D341Med (cell line): ENCODE measurements around the gene PAQR5.
A peak's percentile ranks its signal among the peaks of the same experiment; 100 is the strongest.
"Not testable (repeated sequence)": the region's sequence is repeated elsewhere in the genome, so short reads cannot be mapped to it uniquely, and the experiment has no call there.

ENCODE experiments used
- DNase-seq: peaks from one replicate; pipeline ENCODE4 v3.0.0; 2012; ENCODE audit warnings: low spot score

The PAQR5 gene

DNA sequence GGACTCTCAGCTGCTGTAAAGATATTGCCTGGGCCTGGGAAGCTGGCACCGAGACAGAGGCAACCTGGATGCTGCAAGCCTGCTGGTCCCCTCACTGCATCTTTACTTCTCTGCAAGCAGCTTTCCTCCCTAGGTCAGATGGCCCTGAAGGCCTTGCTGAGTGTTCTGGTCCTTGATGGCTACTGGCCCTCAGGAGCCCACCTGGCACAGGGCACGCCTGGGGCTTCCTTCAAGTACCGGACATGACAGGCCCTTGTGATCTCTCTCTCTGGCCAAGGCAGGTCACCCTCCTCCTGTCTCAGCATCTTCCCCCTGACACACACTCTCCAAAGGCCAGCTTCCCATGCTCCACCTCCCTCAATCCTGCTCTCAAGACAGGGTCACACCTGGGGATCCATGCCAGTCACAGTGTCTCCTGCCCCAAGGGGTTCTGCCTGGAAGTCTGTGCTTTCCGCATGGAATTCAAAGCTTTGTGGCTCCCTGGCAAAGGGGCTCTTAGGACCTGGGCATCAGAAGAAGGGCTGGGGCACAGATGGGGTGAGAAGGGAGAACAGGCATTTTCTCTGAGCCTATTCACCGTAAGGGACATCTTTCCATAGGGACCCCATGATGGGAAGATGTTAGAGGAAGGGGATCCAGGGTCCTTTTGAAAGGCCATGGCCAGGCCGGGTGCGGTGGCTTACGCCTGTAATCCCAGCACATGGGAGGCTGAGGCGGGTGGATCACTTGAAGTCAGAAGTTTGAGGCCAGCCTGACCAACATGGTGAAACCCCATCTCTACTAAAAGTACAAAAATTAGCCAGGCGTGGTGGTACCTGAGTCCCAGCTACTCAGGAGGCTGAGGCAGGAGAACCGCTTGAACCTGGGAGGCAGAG is 4.7 kb upstream of the PAQR5 start:
- no peak for DNase-seq

DNA sequence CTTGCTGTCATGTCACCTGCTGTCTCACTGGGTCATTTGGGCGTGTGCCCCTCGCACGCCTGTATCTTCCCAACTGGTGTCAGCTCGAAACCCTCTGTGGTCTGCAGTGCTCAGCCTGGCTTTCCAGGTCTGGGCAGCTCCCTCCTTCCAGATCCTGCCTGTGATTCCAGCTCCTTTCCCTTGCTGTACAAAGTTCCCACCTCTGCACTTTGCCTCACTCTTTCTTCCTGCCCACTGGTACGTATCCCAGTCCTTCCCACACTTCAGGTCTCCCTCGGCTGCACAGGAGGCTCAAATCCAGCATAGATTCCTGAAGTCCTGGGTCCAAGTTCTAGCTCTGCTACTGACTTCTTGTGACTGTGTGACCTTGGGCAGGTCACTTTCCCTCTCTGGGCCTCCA is 2.1 kb upstream of the PAQR5 start:
- DNase-seq, result no peak

DNA sequence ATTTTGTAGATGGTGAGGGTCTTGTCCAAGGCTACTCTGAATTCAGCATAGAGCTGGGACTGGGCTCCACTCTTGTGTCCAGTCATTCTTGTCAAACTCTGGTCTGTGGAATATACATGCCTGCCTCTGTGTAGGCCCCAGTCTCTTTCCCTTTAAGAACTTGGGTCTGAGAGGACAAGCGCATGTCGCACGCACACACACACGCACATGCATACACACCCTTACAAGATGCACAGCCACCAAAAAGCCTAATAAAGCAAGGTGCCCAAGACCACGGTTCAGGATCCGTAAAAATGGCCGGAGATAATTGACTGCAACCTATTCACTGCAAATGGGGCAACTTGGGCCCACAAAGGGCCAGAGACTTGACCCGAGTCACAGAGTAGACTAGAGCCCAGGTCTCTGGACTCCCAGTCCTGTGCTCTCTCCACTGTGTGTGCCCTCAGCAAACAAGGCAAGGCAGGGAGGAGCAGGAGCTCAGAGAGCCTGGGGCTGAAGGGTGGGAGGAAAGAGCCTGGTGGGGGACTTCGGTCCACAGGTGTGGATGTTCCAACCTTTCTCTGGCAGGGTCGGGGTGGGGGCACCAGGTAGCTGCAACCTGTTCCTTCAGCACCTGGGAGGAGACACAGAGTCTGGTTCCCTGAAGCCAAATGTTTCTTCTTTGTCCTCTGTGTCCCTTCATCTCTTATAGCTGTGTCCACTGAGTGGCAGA is 914 bp upstream of the PAQR5 start:
- DNase-seq, result no peak

DNA sequence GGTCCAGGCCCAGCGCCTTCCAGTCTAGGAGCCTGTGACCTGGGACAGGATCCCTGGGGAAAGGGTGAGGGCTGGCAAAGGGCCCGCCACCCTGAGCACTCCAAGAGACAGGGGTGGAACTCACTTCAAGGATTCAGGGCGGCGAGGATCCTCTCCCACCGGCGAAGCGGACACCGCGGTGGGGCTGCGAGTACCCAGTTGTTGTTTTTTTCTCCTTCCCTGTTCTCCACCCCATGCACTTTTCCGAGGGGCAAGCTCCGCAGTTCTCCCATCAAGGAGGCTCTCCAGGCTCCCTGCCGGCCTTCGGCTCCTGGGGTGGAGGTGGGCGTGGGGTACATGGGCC is 387 bp upstream of the PAQR5 start:
- no peak for DNase-seq

DNA sequence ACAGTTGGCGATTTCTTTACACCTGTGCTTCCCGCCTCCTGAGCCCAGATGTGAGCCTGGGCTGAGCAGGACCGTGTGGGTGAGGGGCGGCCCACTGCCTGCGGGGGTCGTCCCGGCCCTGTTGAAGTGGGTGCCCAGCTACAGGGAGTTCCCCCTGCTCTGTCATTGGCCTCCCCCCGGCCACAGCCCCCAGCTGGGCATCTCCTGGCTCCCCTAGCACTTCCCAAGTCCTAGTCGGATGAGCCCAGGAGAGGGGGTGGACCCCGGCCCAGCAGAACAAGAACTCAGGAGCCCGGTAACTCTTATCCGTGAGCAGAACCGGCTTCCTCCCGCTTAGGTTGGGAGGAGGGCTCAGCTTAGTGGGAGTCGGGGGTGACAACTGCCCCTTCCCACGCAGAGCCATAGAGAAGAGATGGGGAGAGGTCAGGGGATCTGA is 757 bp downstream of the PAQR5 start:
- DNase-seq, result no peak

DNA sequence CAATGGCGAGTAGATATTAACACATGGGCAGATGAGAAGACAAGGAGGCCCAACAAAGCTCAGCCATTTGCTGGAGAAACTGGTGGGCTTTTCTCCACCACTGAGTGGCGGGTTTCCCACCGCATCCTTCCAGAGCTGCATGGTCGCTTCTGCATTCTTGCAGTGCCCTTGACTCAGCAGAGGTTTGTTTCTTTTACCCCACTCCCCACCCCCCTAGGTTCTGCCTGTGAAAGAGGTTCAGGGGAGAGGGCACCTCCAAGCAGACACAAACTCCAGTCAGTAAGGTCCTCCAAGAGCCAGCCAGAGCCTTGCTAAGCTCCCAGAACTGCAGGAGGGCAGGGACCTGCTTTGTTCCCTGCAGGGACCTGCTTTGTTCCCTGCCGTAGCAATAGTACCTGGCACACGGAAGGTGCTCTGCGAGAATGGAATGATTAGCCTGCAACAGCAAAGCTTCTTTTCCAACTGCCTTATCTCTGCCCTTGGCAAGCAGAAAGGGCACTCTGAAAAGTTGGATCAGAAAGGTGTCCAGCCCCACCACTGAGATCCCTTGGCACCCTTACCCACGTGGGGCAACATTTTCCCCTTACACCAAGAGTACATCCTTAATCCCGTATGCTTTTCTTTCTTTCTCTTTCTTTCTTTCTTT is 1.4 kb downstream of the PAQR5 start:
- DNase-seq, result no peak

DNA sequence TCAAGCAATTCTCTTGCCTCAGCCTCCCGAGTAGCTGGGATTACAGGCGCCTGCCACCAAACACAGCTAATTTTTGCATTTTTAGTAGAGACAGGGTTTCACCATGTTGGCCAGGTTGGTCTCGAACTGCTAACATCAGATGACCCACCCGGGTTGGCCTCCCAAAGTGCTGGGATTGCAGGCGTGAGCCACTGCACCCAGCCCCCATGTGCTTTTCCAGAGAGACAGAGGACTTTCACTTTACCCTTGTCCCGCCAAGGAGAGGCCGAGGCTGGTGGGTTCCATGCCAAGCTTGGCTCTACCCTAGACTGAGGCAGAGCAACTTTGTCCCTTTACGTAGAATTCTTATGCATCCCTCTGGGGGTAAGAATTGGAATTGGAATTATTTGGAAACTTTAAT is 2.4 kb downstream of the PAQR5 start:
- not testable (repeated sequence) for DNase-seq

DNA sequence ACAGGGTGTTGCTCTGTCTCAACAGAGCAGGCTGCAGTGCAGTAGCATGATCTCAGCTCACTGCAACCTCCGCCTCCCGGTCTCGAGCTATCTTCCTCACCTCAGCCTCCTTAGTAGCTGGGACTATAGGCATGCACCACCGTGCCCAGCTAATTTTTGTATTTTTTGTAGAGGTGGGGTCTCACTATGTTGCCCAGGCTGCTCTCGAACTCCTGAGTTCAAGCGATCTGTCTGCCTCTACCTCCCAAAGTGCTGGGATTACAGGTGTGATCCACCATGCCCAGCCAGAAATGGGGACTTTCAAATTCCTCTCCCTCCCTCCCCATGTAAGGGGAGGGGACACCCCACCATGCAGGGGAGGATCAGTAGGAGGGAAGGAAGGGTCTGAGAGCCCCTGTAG is 3.4 kb downstream of the PAQR5 start:
- DNase-seq, result not testable (repeated sequence)

DNA sequence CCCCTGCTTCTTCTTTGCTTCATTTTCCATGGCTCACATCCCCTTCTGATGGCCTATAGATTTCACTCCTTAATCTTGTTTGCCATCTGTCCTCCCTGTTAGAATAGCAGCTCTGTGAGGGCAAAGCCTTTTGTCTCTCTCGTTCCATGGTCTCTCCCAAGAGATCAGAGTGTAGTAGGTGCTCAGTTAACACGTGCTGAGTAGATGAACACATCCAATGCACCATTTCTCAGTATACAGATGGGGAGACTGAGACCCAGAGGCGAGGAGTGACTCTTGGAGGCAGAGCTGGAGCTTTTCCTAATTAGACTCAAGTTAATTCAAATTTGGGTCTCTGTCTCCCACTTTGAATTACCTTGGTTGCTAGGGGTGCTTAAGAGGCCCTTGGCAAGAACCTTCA is 4.2 kb downstream of the PAQR5 start:
- DNase-seq, result no peak

DNA sequence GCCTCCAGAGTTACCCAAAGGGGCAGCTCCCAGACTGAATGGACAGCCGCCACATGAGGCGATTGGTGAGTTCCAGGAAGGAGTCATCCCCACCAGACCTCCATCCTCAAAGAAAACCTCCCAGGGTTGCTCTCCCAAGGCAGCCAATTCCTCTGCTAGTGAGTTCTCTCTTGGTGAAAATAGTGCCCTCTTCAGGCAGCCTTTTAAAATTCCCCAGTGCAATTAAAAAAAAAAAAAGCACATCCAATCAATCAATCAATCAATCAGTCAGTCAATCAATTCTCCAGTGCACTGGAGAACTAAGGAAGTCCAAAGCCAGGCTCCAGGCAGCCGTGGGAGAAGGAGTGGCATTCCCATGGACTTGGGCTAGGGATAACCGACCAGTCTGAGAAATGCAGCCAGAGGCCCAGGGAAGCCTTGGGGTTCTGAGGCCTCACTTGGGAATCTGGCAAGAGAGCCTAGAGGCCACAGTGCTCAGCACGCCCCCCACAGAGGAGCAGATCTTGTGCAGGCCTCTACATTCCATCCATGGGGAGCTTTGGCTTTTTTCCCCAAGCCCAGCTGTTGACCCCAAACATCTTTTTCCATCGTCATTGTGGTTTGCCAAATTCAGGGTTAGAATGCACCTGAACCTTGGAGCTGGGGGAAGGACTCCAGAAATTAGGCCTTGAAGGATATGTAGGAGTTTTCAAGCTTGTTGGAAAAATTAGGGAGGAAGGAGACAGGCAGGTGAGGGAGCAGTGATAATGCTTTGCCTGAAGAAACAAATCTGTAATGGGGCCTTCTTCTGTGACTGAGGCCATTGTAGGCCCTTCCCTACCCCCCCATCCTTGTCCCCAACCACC is 4.8 kb downstream of the PAQR5 start:
- DNase-seq, result no peak

DNA sequence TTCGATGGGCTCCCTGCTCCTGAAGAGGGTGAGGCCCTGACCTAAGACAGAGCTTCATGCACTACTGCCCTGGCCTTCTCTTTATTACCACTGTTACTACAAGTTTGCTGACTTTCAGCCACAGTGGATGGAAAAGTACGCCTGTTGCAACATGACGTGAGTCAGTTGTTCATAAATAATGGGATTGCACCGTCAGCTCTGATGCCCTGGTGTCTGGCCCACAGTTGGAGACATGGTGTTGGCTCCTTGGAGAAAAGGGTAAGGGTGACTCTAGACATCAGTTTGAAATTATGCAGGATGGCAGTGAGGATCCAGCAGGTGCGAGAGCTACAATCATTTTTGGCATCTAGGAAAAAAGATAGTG is 5.5 kb downstream of the PAQR5 start:
- no peak for DNase-seq

DNA sequence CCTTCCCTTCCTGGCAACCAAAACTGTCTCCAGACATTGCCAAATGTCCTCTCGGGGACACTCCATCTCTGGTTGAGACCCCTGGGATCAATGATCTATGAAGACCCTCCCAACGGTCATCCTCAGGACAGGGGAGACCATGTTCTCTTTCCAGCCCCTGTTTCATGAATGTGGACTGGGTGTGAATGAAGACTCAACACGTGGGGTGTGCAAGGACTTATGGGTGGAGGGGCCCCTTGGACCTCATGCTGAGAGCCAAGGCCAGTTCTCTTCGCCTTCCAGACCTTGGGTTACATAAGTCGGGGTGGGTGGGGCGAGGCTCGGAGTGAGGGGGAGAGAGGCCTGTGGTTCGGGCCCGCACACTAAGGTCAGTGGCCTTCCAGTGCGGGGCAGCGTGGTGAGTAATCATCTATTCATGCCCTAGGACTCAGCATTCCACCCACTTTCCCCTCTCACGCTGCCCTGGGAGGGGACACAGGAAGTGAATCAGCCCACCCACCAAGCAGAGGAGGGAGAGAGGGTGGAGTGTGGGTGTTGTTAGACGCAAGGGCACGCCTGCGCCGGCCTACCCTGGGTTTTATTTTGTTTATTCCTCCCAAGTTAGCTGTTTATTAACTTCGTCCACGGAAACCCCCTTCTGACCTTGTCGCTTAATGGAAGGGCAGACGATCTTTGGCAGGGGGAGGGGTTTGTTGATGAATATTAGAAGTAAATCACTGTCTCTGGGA is 6.7 kb downstream of the PAQR5 start:
- DNase-seq, result no peak

DNA sequence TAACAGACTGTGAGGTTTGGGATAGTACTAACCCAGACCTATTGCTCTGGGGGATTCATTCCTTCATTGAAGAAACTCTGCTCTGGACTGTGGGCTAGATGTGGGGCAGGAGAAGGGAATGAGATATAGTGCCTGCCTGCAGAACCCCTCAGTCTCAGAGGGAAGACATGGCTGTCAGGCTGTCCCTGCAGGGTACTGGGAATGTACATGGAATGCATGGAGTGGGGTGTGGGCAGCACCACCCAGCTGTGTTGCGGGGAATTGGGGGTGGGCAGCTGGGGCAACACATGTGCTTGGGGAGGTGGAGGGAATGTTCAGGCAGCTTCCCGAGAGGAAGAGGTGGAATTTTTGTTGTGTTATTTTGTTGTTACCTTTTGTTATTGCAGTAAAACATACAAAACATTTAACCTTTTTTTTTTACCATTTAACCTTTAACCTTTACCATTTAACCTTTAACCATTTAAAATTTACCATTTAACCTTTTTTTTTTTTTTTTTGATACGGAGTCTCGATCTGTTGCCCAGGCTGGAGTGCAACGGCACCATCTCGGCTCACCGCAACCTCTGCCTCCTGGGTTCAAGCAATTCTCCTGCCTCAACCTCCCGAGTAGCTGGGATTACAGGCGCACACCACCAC is 7.3 kb downstream of the PAQR5 start:
- no peak for DNase-seq

DNA sequence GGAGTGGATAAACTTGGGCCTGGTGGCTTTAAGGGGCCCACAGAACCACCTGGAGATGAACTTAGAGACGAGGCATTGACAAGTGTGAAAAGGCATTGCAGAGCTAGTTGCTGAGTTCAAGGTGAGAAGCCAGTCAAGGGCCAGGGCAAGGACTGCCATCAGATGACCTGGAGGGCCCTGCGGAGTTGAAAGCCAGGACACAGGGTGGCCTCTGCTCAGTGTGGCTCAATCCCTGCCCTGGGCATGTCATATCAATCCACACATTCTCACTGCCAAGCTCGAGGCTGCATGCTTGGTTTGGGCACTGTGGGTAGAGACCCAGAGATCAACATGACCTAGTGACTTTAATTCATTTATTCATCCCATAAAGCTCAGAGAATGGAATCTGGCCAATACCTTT is 9.2 kb downstream of the PAQR5 start:
- no peak for DNase-seq

DNA sequence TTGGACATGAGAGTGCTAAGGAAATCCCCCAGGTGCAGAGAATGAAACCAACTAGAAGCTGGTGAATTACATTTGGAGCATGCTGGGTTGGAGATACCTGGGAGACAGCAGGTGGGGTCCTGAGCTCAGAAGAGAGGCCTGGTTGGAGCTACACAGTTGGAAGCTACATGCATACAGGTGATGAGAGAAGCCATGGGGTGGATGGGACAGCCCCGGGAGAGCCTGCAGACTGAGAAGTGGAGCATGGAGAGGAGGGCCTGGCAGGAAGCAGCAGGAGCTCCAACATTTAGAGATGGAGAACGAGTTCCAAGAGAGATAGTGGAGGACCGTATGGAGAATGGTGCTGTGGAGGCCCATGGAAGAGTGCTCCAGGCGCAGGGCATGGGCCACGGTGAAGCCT is 10.2 kb downstream of the PAQR5 start:
- DNase-seq, result no peak

DNA sequence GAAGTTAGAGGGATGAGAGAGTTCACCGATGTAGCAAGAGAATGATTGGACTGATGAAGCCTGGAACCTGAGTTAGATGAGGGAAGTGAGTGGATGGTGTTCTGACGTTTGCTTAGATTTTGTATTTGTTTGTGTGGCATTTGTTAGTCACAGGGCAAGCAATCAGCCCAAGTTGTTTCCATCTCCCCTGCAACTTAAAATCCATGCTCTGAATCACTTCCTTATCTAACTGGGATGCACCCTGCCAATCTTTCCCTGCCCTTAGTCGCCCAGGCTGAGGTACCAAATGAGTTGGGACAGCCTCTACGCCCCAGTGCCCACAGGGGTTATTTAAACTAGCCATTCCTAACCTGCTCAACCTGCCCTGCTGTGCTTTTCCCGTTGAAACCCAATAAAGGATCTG is 12.6 kb downstream of the PAQR5 start:
- DNase-seq, result no peak

DNA sequence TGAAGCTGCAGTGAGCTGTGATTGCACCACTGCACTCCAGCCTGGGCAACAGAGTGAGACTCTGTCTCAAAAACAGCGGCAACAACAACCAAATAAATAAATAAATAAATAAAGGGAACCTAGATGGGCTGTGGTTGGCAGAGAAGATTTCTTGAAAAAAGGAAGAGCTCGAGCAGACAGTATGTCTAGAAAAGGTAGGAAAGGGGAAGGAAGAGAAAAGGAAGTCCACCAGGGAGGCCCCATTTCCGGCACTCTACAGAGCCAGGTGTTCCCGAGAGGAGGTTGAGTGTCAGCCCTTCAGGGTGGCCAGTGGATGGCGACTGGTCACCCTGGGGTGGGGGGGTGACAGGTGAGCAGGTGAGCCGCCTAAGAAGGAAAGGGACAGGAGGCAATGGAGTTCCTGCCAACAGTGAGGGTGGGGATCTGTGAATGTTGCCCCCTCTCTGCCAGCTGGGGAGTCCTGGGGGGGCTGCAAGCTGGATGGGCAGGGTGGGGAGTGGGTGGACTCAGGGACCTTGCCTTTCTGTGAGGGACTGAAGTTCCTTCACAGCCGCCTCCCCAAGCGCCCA is 14.8 kb downstream of the PAQR5 start:
- DNase-seq, result peak; percentile 21

DNA sequence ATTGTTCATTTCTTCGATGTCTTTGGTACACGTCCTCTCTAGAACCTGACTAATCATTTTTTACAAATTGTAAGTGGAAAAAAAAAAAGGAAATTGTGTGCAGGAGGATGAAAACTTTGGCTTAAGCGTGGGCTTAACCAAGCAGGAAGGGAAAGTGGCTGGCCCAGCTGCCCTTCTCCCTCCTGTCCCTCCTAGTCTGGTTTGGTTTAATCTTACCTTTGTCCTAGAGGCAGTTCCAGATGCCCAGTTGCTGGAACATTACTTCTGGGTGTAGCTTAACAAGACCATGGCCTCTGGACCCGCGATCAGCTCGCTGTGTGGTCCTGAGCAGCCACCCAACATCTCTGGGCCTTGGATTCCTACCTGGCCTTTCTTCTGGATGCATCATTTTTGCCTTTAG is 15.4 kb downstream of the PAQR5 start:
- no peak for DNase-seq

DNA sequence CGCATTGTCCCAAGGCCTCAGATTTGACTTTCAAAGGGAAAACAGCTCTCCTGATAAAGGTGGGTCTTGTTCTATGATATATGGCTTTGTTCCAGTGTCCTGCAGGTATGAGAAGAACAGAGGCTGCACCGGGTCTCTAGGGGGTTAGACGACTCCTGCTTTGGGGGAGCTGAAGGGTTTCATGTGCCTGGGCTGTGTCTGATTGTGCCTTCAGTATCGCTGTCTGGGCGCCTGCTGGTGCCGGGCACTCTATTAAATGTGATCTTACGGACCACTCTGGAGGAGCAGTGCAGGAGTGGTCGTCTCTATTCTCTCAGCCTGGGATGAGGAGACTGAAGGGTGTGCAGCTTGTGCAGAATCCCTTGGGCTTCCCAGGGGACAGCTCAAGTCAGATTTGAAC is 16.0 kb downstream of the PAQR5 start:
- DNase-seq, result peak; percentile 22

DNA sequence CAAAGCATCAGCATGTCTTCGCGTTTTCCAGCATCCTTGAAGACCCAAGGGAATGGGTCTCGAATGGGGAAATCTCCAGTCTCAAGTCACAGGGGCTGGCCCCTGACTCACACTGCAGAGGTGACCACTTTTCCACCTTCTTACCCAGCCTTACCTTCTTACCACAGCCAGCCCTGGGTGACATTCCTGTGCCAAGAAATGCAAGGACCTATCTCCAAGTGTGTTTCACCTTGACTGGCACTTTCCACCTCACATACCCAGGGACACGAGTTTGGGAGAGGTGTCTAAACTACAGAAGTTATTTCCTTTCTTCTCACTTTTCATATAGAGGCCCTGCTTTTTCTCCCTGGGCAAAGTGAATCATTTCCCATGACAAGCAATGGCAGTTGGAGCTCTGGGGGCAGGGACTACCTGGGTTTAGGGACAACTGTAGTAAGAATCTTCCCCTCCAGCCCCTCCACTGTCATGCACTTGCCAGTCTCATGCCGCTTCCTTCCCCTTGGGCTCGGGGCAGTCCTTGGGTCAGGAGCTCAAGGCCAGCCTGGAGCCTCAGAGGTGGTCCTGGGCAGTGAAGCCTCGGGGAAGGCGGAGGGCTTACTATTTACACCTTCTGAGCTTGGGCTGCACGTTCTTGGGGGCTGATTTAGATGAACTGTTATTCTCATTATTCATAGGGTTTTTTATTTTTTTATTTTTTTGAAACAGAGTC is 16.8 kb downstream of the PAQR5 start:
- DNase-seq, result no peak
